Measurements from ENCODE around the gene TMEM255A. TPM values are rescaled to one million over a fixed set of nuclear protein-coding genes. Genes with fewer than 3 reads are reported as not detected.

The TMEM255A gene
- total and polyA plus RNA-seq, 2 of the 13 experiments (the other 11 are each of a cell fraction or from before 2014, with no cell fraction given): 0.13 to 0.40 TPM

DNA sequence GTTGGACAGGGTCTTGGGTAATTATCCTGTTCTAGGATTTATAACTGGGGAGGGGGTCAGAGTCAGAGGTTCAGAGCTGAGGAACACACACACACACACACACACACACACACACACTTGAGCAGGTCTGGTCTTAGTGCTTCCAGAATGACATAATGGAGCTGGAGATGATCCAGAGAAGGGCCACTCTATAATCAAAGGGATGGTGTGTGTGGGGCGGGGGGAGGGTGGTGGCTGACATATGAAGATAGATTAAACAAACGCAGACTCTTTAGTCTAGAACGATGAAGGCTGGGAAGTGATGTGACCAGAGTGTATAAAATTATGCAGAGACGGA, 434 bp upstream of the TMEM255A start:
- in situ Hi-C loops (cut with HindIII; ENCODE audit: extremely low pct_ligation_motif_present, low pct_unique_long_range_greater_than_20kb): no loop called here
- H3K4me2 ChIP-seq (ENCODE audit: low read depth, low read length): no peak overlapping the region
- no peak for DNase-seq (ENCODE audit: low spot score)
- TF ChIP-seq MZF1 (CRISPR knock-in tag; IDR thresholded peaks at IDR 0.05; ENCODE audit: borderline replicate concordance) (no peak), ZNF75D (CRISPR knock-in tag; IDR thresholded peaks at IDR 0.05; ENCODE audit: borderline replicate concordance) (no peak), TSC22D2 (CRISPR knock-in tag; IDR thresholded peaks at IDR 0.05; ENCODE audit: borderline replicate concordance) (no peak), ZNF776 (CRISPR knock-in tag; IDR thresholded peaks at IDR 0.05) (no peak), ZNF260 (CRISPR knock-in tag; IDR thresholded peaks at IDR 0.05; ENCODE audit: borderline replicate concordance, low read depth) (no peak), NFKBIZ (CRISPR knock-in tag; IDR thresholded peaks at IDR 0.05) (no peak), ZFP36L2 (CRISPR knock-in tag; IDR thresholded peaks at IDR 0.05) (no peak), SMARCE1 (IDR thresholded peaks at IDR 0.05; ENCODE audit: borderline replicate concordance) (no peak), AGO2 (optimal IDR thresholded peaks at IDR 0.05; ENCODE audit: low read depth, low read length) (no peak), ZNF792 (CRISPR knock-in tag; IDR thresholded peaks at IDR 0.05) (no peak)
- TF ChIP-seq, protein P1, sequence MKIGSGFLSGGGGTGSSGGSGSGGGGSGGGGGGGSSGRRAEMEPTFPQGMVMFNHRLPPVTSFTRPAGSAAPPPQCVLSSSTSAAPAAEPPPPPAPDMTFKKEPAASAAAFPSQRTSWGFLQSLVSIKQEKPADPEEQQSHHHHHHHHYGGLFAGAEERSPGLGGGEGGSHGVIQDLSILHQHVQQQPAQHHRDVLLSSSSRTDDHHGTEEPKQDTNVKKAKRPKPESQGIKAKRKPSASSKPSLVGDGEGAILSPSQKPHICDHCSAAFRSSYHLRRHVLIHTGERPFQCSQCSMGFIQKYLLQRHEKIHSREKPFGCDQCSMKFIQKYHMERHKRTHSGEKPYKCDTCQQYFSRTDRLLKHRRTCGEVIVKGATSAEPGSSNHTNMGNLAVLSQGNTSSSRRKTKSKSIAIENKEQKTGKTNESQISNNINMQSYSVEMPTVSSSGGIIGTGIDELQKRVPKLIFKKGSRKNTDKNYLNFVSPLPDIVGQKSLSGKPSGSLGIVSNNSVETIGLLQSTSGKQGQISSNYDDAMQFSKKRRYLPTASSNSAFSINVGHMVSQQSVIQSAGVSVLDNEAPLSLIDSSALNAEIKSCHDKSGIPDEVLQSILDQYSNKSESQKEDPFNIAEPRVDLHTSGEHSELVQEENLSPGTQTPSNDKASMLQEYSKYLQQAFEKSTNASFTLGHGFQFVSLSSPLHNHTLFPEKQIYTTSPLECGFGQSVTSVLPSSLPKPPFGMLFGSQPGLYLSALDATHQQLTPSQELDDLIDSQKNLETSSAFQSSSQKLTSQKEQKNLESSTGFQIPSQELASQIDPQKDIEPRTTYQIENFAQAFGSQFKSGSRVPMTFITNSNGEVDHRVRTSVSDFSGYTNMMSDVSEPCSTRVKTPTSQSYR (CRISPR knock-in tag; IDR thresholded peaks at IDR 0.05; ENCODE audit: borderline replicate concordance): no peak
- TF ChIP-seq, protein P2, sequence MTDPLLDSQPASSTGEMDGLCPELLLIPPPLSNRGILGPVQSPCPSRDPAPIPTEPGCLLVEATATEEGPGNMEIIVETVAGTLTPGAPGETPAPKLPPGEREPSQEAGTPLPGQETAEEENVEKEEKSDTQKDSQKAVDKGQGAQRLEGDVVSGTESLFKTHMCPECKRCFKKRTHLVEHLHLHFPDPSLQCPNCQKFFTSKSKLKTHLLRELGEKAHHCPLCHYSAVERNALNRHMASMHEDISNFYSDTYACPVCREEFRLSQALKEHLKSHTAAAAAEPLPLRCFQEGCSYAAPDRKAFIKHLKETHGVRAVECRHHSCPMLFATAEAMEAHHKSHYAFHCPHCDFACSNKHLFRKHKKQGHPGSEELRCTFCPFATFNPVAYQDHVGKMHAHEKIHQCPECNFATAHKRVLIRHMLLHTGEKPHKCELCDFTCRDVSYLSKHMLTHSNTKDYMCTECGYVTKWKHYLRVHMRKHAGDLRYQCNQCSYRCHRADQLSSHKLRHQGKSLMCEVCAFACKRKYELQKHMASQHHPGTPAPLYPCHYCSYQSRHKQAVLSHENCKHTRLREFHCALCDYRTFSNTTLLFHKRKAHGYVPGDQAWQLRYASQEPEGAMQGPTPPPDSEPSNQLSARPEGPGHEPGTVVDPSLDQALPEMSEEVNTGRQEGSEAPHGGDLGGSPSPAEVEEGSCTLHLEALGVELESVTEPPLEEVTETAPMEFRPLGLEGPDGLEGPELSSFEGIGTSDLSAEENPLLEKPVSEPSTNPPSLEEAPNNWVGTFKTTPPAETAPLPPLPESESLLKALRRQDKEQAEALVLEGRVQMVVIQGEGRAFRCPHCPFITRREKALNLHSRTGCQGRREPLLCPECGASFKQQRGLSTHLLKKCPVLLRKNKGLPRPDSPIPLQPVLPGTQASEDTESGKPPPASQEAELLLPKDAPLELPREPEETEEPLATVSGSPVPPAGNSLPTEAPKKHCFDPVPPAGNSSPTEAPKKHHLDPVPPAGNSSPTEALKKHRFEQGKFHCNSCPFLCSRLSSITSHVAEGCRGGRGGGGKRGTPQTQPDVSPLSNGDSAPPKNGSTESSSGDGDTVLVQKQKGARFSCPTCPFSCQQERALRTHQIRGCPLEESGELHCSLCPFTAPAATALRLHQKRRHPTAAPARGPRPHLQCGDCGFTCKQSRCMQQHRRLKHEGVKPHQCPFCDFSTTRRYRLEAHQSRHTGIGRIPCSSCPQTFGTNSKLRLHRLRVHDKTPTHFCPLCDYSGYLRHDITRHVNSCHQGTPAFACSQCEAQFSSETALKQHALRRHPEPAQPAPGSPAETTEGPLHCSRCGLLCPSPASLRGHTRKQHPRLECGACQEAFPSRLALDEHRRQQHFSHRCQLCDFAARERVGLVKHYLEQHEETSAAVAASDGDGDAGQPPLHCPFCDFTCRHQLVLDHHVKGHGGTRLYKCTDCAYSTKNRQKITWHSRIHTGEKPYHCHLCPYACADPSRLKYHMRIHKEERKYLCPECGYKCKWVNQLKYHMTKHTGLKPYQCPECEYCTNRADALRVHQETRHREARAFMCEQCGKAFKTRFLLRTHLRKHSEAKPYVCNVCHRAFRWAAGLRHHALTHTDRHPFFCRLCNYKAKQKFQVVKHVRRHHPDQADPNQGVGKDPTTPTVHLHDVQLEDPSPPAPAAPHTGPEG (CRISPR knock-in tag; IDR thresholded peaks at IDR 0.05): no peak
- TF ChIP-seq, protein P3, sequence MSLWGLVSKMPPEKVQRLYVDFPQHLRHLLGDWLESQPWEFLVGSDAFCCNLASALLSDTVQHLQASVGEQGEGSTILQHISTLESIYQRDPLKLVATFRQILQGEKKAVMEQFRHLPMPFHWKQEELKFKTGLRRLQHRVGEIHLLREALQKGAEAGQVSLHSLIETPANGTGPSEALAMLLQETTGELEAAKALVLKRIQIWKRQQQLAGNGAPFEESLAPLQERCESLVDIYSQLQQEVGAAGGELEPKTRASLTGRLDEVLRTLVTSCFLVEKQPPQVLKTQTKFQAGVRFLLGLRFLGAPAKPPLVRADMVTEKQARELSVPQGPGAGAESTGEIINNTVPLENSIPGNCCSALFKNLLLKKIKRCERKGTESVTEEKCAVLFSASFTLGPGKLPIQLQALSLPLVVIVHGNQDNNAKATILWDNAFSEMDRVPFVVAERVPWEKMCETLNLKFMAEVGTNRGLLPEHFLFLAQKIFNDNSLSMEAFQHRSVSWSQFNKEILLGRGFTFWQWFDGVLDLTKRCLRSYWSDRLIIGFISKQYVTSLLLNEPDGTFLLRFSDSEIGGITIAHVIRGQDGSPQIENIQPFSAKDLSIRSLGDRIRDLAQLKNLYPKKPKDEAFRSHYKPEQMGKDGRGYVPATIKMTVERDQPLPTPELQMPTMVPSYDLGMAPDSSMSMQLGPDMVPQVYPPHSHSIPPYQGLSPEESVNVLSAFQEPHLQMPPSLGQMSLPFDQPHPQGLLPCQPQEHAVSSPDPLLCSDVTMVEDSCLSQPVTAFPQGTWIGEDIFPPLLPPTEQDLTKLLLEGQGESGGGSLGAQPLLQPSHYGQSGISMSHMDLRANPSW (CRISPR knock-in tag; IDR thresholded peaks at IDR 0.05; ENCODE audit: borderline replicate concordance): no peak
- peaks cover 1 to 16% of the 10 kb centered on the region in 2 experiments; a peak in 1 of 5 replicates for H3K27me3 ChIP-seq (ENCODE audit: control insufficient read depth in 1 of 2, insufficient read depth in 2 of 2, low read length in 2 of 2)
- H2AFZ ChIP-seq (ENCODE audit: low read length): no peak overlapping the region
- ChIA-PET POLR2A (no interaction called here), CTCF (ENCODE audit: low intra/inter-chr PET ratio, low total read pairs) (no interaction called here)
- H3K9ac ChIP-seq (ENCODE audit: insufficient read depth, low read depth, low read length): no peak overlapping the region
- no peak for ATAC-seq
- H3K9me3 ChIP-seq (ENCODE audit: low read length): no peaks in the 10 kb centered on the region
- no peak overlapping the region for H3K4me3 ChIP-seq (replicated peaks in 1 of 3; ENCODE audit: insufficient read depth in 1 of 3, low read depth in 2 of 3, low read length in 3 of 3)
- no peak for FAIRE-seq
- no peaks in the 10 kb centered on the region for H4K20me1 ChIP-seq (ENCODE audit: insufficient read depth, low read length)
- no peaks in the 10 kb centered on the region for H3K36me3 ChIP-seq (replicated peaks in 1 of 2; ENCODE audit: control insufficient read depth in 1 of 2, insufficient read depth in 2 of 2, low read length in 2 of 2)
- no TSS peak for BruUV-seq (replicated peaks)
- peaks cover 15% of the 10 kb centered on the region; the same call in 1 of the 2 replicates for H3K4me1 ChIP-seq (ENCODE audit: insufficient read depth, low read length)
- no peaks in the 10 kb centered on the region for H3K79me2 ChIP-seq (ENCODE audit: insufficient read depth, low read length)
- 9% methylated on average over 4 of the region's 4 CpGs for WGBS (ENCODE audit: low lambda C conversion rate)
- intact Hi-C loops (cut with micrococcal nuclease; ENCODE audit: unreplicated experiment): loop anchor here (10.0 kb wide), 1 partner anchor 153 kb away; the partner anchor contains the start of gene LAMP2
- no peak overlapping the region for H3K27ac ChIP-seq (ENCODE audit: extremely low read length, insufficient read depth, low read length)
